HG03521 (cell line): ENCODE measurements around the gene ABHD6.
"Not testable (repeated sequence)": the region's sequence is repeated elsewhere in the genome, so short reads cannot be mapped to it uniquely, and the experiment has no call there.

Source experiments
- ATAC-seq: cut with Tn5 transposase; IDR thresholded peaks from one replicate; pipeline ENCODE4 v1.9.1; 2021; ENCODE audit warnings: mild to moderate bottlenecking, moderate library complexity; ENCODE audit not compliant: unreplicated experiment

Gene ABHD6

GRCh38 chr3:58317811-58318210 is 80.2 kb downstream of the ABHD6 start:
- no peak for ATAC-seq

GRCh38 chr3:58321791-58322190 is 84.2 kb downstream of the ABHD6 start:
- no peak for ATAC-seq

- no peak for ATAC-seq
Observed at GRCh38 chr3:58322793-58323192, 85.2 kb downstream of the ABHD6 start.

GRCh38 chr3:58323529-58324390 is 86.2 kb downstream of the ABHD6 start:
- no peak for ATAC-seq

GRCh38 chr3:58324391-58325390 is 87.1 kb downstream of the ABHD6 start:
- no peak for ATAC-seq

GRCh38 chr3:58325525-58325992 is 88.0 kb downstream of the ABHD6 start:
- ATAC-seq: no peak

GRCh38 chr3:58326267-58326900 is 88.8 kb downstream of the ABHD6 start:
- ATAC-seq: no peak

GRCh38 chr3:58329150-58329921 is 91.7 kb downstream of the ABHD6 start:
- ATAC-seq: no peak

- ATAC-seq: no peak
Observed at GRCh38 chr3:58329922-58330413, 92.4 kb downstream of the ABHD6 start.

- no peak for ATAC-seq
Observed at GRCh38 chr3:58331593-58332152, 94.1 kb downstream of the ABHD6 start.

GRCh38 chr3:58332575-58333188 is 95.1 kb downstream of the ABHD6 start, which contains the start of gene PXK:
Gene PXK, plus strand, starts transcription at chr3:58332892. Its CDS starts 97 bp downstream, at chr3:58332989.
- peak; percentile 92 for ATAC-seq

- ATAC-seq: peak; percentile 28
Observed at GRCh38 chr3:58333206-58334012, 95.8 kb downstream of the ABHD6 start.

- no peak for ATAC-seq
Observed at GRCh38 chr3:58334013-58334321, 96.4 kb downstream of the ABHD6 start.

- no peak for ATAC-seq
Observed at GRCh38 chr3:58334506-58334884, 96.9 kb downstream of the ABHD6 start.

GRCh38 chr3:58335652-58335947 is 98.0 kb downstream of the ABHD6 start:
- ATAC-seq: no peak

- ATAC-seq: no peak
Observed at GRCh38 chr3:58336135-58336882, 98.7 kb downstream of the ABHD6 start.

GRCh38 chr3:58337190-58337589 is 99.6 kb downstream of the ABHD6 start:
- no peak for ATAC-seq

- not testable (repeated sequence) for ATAC-seq
Observed at GRCh38 chr3:58339146-58339545, 101.6 kb downstream of the ABHD6 start.
